ENCODE measurements around the gene NAALAD2. TPM values are rescaled to one million over a fixed set of nuclear protein-coding genes. Genes with fewer than 3 reads are reported as not detected.
"Not testable (repeated sequence)": the region's sequence is repeated elsewhere in the genome, so short reads cannot be mapped to it uniquely, and the experiment has no call there.

Gene NAALAD2
- total RNA-seq, 6 donors from 2014 or later, result 0.33 to 2.1 (median 1.2) TPM

DNA sequence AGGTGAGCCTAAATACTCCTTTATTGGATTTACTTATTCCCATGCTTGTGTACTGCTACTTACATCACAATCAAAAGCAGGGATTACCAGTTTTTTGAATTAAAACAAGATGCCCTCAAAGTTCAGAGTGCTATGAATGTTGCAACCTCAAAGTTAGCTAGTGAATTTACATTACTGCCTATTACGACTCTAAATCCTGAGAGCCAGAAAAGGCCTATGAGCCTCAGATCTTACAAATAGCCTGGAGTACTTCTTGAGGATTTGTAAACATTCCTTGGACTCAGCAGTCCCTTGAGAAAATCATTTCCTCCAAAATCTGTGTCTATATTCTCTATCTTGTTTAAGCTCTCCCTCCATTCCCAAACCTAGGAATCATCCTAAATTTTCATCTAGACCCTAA lies 62.9 kb downstream of the NAALAD2 start:
- Histone ChIP-seq H3K27ac (no peak overlapping the region), H3K4me3 (no peak overlapping the region), H3K9me3 (no peaks in the 10 kb centered on the region), H3K27me3 (no peaks in the 10 kb centered on the region), H3K36me3 (peaks cover 0 to 35% (median 3%) of the 10 kb centered on the region in 4 donors), H3K4me1 (peaks cover 0 to 8% (median 0%) of the 10 kb centered on the region in 4 donors)
- 65 to 76% methylated on average over 1 of the region's 1 CpG for WGBS, 2 donors
- peak in 1 of 2 donors; percentile 66 for ATAC-seq (ENCODE audit: low FRiP score in 2 of 2)
- no peak for DNase-seq
- TF ChIP-seq EP300 (IDR thresholded peaks at IDR 0.05), result no peak
- no peak for TF ChIP-seq POLR2A (IDR thresholded peaks at IDR 0.05)
- TF ChIP-seq, protein P1, sequence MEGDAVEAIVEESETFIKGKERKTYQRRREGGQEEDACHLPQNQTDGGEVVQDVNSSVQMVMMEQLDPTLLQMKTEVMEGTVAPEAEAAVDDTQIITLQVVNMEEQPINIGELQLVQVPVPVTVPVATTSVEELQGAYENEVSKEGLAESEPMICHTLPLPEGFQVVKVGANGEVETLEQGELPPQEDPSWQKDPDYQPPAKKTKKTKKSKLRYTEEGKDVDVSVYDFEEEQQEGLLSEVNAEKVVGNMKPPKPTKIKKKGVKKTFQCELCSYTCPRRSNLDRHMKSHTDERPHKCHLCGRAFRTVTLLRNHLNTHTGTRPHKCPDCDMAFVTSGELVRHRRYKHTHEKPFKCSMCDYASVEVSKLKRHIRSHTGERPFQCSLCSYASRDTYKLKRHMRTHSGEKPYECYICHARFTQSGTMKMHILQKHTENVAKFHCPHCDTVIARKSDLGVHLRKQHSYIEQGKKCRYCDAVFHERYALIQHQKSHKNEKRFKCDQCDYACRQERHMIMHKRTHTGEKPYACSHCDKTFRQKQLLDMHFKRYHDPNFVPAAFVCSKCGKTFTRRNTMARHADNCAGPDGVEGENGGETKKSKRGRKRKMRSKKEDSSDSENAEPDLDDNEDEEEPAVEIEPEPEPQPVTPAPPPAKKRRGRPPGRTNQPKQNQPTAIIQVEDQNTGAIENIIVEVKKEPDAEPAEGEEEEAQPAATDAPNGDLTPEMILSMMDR (IDR thresholded peaks at IDR 0.05), result no peak
- no peak for TF ChIP-seq POLR2AphosphoS5 (IDR thresholded peaks at IDR 0.05)

DNA sequence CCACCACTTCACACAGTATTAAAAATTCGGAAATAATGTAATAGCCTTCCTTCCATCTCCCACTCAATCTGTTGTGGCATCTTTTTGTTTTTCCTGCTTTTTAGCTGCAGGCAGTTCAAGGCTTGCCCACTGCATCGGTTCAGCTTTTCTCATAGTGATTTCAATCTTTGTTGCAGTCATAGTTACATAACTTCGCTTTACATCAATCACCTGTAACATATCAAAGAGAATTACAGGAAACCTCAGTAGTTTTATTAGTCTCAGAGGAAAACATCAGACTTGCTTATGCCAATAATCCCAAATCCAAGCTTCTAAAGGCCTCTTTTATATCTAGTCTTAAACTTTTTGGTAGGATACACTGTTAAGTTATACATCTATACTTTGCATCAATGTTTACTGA lies 67.9 kb downstream of the NAALAD2 start:
- H3K9me3 ChIP-seq, result no peaks in the 10 kb centered on the region
- 66 to 80% methylated on average over 3 of the region's 3 CpGs for WGBS, 2 donors
- H3K4me1 ChIP-seq, result peaks cover 0 to 5% (median 0%) of the 10 kb centered on the region in 4 donors
- no peak overlapping the region for H3K4me3 ChIP-seq
- DNase-seq, result no peak
- ATAC-seq (ENCODE audit: low FRiP score in 2 of 2), result no peak
- peaks cover 0 to 77% (median 16%) of the 10 kb centered on the region in 4 donors for H3K36me3 ChIP-seq
- no peaks in the 10 kb centered on the region for H3K27me3 ChIP-seq
- H3K27ac ChIP-seq, result no peak overlapping the region
- no peak for TF ChIP-seq EP300 (IDR thresholded peaks at IDR 0.05)
- no peak for TF ChIP-seq POLR2AphosphoS5 (IDR thresholded peaks at IDR 0.05)
- no peak for TF ChIP-seq POLR2A (IDR thresholded peaks at IDR 0.05)
- TF ChIP-seq, protein P1 (IDR thresholded peaks at IDR 0.05), result no peak

DNA sequence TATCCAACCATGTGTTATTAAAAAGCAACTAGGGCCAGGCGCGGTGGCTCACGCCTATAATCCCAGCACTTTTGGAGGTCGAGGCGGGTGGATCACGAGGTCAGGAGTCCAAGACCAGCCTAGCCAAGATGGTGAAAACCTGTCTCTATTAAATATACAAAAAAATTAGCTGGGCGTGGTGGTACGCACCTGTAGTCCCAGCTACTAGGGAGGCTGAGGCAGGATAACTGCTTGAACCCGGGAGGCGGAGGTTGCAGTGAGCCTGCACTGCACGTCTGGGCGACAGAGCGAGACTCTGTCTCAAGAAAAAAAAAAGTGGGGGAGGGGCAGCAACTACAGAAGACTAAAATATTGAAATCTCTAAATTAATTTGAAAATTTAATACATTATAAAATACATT lies 69.9 kb downstream of the NAALAD2 start:
- H3K36me3 ChIP-seq, result peaks cover 0 to 76% (median 25%) of the 10 kb centered on the region in 4 donors
- ATAC-seq (ENCODE audit: low FRiP score in 2 of 2), result no peak
- 96 to 97% methylated on average over 13 of the region's 13 CpGs for WGBS, 2 donors

DNA sequence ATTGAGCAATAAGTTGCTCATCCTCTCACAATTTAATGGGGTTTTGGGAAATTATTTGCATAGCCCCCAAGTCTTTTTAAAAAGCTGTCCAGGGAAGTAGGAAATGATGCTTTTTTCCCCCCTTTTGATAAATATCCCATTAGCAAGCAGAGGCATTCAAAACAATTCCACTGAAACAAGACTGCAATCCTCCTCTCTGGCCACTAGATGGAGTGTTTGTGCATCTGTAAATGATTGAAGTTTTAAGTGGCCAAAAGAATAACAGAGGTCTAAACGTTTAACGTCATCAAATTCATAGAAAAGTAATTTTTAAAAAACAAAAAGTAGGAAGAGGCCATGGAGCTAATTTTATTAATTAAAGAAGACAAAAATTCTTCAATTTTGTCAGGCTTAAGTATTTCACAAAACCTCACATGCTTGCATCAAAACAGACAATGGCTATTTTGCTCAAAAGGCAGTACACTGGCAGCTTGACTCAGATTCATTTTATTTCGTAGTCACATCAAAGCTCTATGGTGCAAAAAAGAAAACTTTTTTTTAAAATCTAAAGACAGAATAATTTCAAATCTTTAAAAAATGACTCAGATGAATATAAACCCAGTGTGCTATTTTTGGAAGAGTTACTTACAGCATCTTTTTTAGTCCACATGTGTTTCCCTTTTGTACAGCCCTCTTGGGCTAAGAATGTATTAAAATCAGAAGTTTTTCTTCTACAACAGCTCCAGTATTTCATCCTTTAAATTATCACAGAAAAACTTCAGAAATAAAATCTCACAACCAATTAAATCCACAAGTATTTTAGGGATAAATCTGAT lies 70.6 kb downstream of the NAALAD2 start:
- ATAC-seq (ENCODE audit: low FRiP score in 2 of 2) (peak in 1 of 2 donors; percentile 78), DNase-seq (no peak)
- H3K27ac ChIP-seq, result no peak overlapping the region
- peaks cover 0 to 83% (median 31%) of the 10 kb centered on the region in 4 donors for H3K36me3 ChIP-seq
- TF ChIP-seq EP300 (IDR thresholded peaks at IDR 0.05), result no peak
- TF ChIP-seq, protein P1 (IDR thresholded peaks at IDR 0.05), result peak; percentile 38 to 81 (median 73)
- TF ChIP-seq POLR2A (IDR thresholded peaks at IDR 0.05), result no peak
- H3K9me3 ChIP-seq, result no peaks in the 10 kb centered on the region
- no peaks in the 10 kb centered on the region for H3K4me1 ChIP-seq
- H3K4me3 ChIP-seq, result no peak overlapping the region
- WGBS, 2 donors, result 22 to 25% methylated on average over 3 of the region's 3 CpGs
- H3K27me3 ChIP-seq, result no peaks in the 10 kb centered on the region

More for the DNA sequence above, 69.9 kb downstream of the NAALAD2 start:
- Histone ChIP-seq H3K4me3 (no peak overlapping the region), H3K27ac (no peak overlapping the region), H3K27me3 (no peaks in the 10 kb centered on the region), H3K4me1 (no peaks in the 10 kb centered on the region), H3K9me3 (no peaks in the 10 kb centered on the region)
- no peak for TF ChIP-seq POLR2A (IDR thresholded peaks at IDR 0.05)
- no peak for TF ChIP-seq POLR2AphosphoS5 (IDR thresholded peaks at IDR 0.05)
- TF ChIP-seq, protein P1 (IDR thresholded peaks at IDR 0.05), result no peak
- no peak for TF ChIP-seq EP300 (IDR thresholded peaks at IDR 0.05)
- DNase-seq, result no peak

DNA sequence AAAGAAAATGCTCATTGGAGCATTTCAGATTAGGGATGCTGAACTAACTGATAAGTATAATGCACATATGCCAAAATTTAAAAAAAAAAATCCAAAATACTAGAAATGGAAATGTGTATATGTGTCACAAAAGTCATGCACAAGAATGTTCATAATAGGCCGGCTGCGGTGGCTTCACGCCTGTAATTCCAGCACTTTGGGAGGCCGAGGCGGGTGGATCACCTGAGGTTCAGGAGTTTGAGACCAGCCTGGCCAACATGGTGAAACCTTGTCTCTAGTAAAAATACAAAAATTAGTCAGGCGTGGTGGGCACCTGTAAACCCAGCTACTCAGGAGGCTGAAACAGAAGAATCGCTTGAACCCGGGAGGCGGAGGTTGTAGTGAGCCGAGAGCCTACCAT lies 73.5 kb downstream of the NAALAD2 start:
- not testable (repeated sequence) for H3K4me1 ChIP-seq; ATAC-seq (ENCODE audit: low FRiP score in 2 of 2); H3K4me3 ChIP-seq; H3K27me3 ChIP-seq; H3K27ac ChIP-seq; H3K9me3 ChIP-seq
- peaks cover 0 to 87% (median 25%) of the 10 kb centered on the region in 4 donors for H3K36me3 ChIP-seq
- WGBS, 2 donors, result 96 to 97% methylated on average over 10 of the region's 10 CpGs
- DNase-seq, result peak in 1 of 2 donors; percentile 12
